NK-92 treated with Interleukin-12 subunit alpha and Interleukin-12 subunit beta, amount 100 ng/mL, for 24 hours (cell line): Measurements from ENCODE around the gene LXN.
"Not testable (repeated sequence)": the region's sequence is repeated elsewhere in the genome, so short reads cannot be mapped to it uniquely, and the experiment has no call there.

Experiments
- DNase-seq: peaks from one replicate; lab custom pipeline; 2025; lab: John Stamatoyannopoulos, UW

The LXN gene, protein sequence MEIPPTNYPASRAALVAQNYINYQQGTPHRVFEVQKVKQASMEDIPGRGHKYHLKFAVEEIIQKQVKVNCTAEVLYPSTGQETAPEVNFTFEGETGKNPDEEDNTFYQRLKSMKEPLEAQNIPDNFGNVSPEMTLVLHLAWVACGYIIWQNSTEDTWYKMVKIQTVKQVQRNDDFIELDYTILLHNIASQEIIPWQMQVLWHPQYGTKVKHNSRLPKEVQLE

GRCh38 chr3:158672215-158673176 is at the start of gene LXN:
Gene LXN (minus strand): TSS chr3:158672648. CDS start chr3:158672478, 170 bp downstream.
- no peak for DNase-seq

DNA sequence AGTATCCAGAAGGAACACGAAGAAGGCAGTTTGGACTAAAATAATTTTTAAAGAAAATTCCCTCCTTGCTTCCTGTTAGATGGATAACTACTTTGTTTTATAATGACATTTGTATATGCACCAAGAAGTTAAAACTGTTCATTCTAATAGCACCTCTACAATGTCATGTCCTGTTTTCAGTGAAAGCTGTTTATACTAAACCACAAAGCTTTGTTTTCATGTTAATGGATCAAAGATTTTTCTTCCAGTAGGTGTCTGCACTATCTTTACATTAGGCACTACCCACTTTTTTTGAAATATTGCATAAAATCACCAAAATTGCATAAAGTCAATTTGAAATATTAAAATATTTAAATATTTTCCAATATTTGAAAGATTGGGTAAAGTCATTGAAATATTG is 49.7 kb upstream of the LXN start:
- DNase-seq = no peak

- DNase-seq = no peak
Measured at GRCh38 chr3:158718490-158719170, 46.2 kb upstream of the LXN start.

- no peak for DNase-seq
Measured at GRCh38 chr3:158717576-158717975, 45.1 kb upstream of the LXN start.

DNA sequence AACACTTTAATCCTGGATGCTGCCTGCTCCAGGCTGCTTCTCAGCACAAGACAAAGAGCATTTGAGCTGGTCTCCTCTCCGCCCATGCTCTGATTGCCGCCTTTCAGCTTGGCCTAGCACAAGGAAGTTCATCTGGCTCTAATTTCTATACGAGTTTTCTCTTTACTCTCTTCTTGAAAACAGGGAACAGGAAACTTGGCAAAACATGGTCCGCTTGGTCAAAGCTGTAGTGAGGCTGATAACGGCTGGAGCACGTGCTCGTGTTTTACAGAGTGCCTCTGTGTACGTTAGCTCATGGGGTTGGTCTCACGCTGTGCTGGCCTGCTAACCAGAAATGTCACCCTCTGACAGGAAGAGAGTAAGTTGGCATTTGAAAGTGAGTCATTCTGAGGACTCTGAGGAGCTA is 40.6 kb upstream of the LXN start:
- DNase-seq = no peak

DNA sequence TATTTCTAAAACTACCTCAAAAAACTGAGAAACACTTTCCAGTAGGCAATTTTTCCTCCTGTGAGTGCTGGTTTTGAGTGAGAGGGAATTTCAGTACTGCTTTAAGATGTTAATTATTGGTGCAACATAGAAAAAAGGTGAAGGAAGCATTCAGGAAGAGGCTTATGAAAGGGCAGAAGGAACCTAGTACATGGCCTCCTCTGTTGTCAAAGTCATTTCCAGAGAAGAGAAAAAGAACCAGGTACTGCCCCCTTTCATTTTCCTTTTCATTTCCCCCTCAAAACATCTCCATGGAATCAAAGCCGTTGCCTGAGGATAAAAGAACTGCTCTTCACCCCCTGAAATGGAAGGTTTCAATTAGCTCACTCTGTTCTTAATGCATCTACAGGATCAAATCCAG is 40.0 kb upstream of the LXN start:
- DNase-seq = no peak

- no peak for DNase-seq
Measured at GRCh38 chr3:158711886-158712285, 39.4 kb upstream of the LXN start.

GRCh38 chr3:158710601-158711000 is 38.2 kb upstream of the LXN start:
- no peak for DNase-seq

DNA sequence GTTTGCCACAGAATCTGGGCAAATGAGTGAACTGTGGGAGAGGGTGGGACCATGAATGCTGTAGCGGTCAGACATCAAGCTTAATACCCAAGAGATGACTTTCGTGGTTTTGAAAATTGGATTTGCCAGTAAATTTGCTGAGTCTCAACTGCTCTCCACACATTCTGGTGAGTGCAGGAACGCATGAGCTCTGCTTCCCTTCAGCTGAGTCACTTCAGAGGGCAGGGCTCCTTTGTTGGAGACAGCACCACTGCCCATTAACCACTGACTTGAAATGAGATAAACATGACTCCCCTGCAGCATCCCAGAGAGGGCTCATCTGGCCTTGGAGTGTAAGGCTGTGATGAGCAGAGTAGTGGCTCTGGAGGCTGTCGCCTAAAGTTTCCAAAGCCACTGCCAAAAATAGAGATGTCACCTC is 37.2 kb upstream of the LXN start:
- DNase-seq = no peak

DNA sequence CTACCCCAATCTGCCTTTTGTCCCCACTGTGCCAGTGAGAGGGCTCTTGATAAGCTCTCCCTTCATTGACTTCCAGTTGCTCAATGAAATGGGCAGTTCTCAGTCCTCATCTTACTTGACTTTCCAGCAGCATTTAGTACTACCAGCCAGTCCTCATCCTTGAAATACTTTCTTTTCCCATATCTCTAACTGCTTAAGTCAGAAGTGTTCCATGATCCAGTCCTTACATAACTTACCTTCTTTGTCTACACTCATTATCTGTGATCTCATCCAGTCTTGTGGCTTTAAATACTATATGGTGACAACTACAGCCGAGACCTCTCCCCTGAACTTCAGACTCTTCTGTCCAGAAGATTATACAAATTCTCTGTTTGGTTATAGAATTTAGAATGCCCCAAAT is 31.1 kb upstream of the LXN start:
- DNase-seq = no peak

DNA sequence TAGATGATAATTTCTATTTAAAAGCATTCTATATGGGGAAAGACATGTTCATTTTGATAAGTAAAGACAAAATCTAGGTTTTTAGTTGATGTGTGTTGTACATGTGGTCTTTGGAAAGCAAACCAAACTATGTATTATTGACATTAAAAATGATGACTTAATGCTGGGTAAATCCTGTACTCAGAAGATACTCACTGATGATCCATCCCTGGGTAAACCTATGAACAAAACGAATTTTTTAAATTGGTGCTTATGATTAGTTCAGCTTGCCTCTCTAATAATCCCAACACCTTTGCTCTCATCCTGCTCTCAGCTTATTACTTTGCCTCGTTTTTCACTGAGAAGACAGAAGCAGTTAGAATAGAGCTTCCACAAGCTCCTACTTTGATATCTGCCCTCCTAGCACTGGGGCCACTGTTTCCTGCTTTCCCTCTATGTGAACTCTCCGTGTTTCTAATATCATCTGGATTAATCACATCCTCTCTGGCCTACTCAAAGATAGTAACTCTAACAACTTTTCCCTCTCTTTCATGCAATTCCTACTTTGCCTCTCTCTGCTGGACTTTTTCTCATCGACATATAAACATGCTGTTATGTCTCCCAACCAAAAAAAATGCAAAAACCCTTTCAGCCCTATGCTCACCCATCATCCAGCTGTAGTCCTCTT is 30.5 kb upstream of the LXN start:
- DNase-seq = no peak

DNA sequence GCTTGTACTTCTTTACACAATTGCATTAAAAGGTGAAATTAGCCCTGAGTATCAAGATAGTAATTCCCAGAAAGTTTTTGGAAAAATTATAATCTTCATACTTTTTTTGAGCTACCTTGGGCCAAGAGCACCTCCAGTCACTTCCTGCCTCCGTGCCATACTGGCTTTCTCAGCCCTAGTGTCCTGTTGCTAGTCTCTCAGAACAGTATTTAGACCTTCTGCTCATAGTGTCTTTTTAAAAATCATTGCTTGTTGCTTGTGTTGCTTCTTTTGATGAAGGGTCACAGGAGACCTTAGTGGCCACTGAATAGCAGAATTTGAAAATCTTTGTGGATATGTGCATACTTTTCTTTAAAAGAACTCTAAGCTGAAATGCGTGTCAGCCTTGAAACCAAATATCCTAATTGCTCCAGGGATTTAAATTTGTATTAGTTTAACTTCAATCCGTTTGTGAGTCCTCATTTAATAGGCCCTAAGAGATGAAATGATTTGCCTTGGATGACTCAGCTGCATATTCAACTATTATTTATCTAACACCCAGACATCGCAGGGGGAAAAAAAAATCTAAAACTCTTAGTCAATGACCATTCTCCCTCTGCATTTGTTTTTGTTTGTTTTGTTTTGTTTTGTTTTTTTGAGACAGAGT is 29.1 kb upstream of the LXN start:
- DNase-seq = no peak

- DNase-seq = no peak
Measured at GRCh38 chr3:158700559-158700958, 28.1 kb upstream of the LXN start.

- DNase-seq = no peak
Measured at GRCh38 chr3:158696618-158697017, 24.2 kb upstream of the LXN start.

GRCh38 chr3:158693866-158694456 is 21.5 kb upstream of the LXN start:
- DNase-seq = not testable (repeated sequence)

DNA sequence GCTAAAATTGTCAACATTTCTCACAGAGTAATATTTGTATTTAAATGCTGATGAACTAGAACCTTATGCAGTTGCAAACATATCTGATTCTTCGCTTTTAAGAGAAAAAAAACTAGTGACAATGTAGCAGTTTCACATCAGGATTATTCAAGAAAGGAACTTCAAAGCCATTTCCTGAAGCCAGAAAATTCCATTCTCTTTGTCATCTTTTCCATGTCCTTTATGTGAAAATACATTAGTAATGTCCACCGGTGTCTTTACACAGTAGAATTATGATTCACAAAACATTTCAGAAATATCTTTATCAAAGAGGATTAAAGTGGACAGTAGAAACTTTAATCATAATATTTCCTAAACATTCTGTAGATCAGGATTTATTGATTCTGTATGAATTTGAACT is 12.7 kb upstream of the LXN start:
- DNase-seq = no peak

DNA sequence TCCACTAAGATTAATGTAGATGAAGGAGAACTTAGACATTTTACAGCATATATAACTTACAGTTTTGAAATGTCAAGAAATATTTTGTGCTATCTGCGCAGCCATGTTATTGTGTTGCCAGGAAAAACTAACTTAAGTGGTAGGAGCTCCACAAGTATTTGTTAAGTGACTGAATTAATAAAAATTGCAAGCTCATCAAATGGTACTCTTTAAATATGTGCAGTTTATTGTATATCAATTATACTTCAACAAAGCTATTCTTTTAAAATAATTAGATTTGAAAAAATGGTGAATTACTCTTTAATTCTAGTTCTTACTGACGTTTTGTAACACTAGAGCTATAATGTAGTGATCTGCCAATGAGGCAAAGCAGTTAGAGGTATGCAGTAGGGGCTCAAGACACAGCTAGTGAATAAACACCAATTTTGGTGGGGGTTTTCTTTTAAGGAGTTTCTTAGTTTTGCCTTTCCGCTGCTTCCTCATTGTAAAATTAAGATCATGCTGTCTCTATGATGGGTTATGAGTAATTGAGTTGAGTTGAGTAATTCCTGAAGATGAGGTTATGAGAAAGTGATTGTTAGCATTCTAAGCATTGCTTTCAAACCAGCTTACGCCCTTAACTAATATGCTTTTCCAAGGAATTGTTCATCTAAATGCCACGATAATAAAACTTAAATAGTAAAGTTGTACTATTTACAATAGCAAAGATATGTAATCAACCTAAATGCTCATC is 10.9 kb upstream of the LXN start:
- no peak for DNase-seq

GRCh38 chr3:158680861-158681260 is 8.4 kb upstream of the LXN start:
- DNase-seq = no peak

DNA sequence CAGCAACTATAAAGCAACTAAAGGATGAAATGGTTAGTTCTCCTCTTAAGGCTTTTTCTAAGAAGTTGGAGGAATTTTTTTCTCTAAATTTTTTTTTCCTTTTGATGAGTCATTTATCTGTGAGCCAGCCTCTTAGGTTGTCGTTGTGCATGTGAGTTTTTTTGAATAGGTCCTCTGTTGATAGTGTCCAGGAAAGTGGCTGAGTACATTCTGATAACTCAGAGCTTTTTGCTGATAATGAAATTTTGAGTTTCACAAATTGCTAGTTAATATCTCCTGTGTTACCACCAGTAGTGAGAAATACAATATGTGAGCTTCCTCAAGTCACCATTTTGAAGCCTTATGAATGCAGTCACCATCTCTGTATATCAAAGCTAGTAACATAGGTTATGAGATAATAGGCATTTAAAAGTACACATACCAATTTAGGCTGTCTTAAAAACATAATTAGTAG is 7.1 kb upstream of the LXN start:
- DNase-seq = no peak

DNA sequence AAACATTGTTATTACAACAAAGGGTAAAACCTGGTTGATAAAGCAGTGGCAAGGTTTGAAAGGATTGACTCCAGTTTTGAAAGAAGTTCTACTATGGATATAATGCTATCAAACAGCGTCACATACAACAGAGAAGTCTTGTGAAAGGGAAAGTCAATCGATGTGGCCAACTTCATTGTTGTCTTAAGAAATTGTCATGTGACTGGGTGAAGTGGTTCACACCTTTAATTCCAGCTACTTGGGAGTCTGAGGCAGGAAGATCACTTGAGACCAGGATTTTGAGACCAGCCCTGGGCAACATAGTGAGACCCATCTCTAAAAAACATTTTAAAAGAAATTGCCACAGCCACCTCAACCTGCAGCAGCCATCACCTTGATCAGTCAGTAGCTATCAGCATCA is 6.2 kb upstream of the LXN start:
- no peak for DNase-seq

DNA sequence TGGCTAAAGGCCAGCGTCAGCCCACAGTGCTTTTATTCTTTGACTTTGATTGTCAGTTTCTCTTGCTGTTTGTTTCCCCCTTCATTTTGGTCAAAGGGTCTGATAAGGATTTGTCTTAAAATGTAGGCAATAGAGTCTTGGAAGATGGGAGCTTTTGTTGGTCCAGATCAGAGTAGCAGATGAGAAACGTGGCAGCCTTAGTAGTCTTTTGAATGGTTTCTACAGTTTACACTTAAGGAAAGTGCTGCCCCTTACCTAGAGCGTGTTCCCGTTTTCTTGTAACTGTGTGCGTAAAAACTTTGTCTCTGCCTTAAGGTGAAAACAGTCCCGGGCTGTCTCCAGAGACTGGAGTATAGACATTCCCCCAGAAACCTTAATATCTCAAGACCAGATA is 630 bp downstream of the LXN start:
- no peak for DNase-seq
